GM23338 (cell line): ENCODE measurements around the gene MED9.

Experiments
- CREB1 ChIP-seq: fragments of 250-450 bp; sonication (Bioruptor Pico); IDR thresholded peaks from 2 replicates; pipeline ENCODE4 v1.5.0; 2020; ENCODE audit warnings: low read depth, mild to moderate bottlenecking, moderate library complexity
- CTCF ChIP-seq, 2 experiments: fragments of 200-600 bp in 1 of 2; sonication (generic) in 1 of 2; conservative IDR thresholded peaks; 2 replicates each; pipeline versions ENCODE4 v1.5.1 to v1.6.1; 2016 to 2017; ENCODE audit warnings: antibody characterized with exemption in 2 of 2, low read depth in 2 of 2, mild to moderate bottlenecking in 2 of 2, moderate library complexity in 1 of 2
- ETS1 ChIP-seq: IDR thresholded peaks from 2 replicates; pipeline ENCODE4 v1.6.1; 2016; ENCODE audit warnings: antibody characterized with exemption
- EZH2 ChIP-seq: fragments of 200-600 bp; sonication (generic); IDR thresholded peaks from one replicate; pipeline ENCODE4 v1.8.0; 2017; ENCODE audit warnings: antibody characterized with exemption, mild to moderate bottlenecking, low read depth; ENCODE audit not compliant: unreplicated experiment
- EZH2phosphoT487 ChIP-seq: fragments of 200-600 bp; sonication (generic); IDR thresholded peaks from one replicate; pipeline ENCODE4 v1.8.1; 2018; ENCODE audit warnings: antibody characterized with exemption; ENCODE audit not compliant: unreplicated experiment
- JUNB ChIP-seq: IDR thresholded peaks from one replicate; pipeline ENCODE4 v1.6.1; 2016; ENCODE audit warnings: antibody characterized with exemption; ENCODE audit not compliant: unreplicated experiment
- NANOG ChIP-seq: IDR thresholded peaks from 2 replicates; pipeline ENCODE4 v1.6.1; 2016; ENCODE audit warnings: antibody characterized with exemption, borderline replicate concordance
- POLR2AphosphoS5 ChIP-seq: IDR thresholded peaks from 2 replicates; pipeline ENCODE4 v1.6.1; 2016; ENCODE audit warnings: antibody characterized with exemption, low read depth
- REST ChIP-seq: IDR thresholded peaks from one replicate; pipeline ENCODE4 v1.6.1; 2018; ENCODE audit warnings: antibody characterized with exemption; ENCODE audit not compliant: unreplicated experiment
- STAT1 ChIP-seq: IDR thresholded peaks from one replicate; pipeline ENCODE4 v1.6.1; 2016; ENCODE audit warnings: antibody characterized with exemption; ENCODE audit not compliant: unreplicated experiment
- ZNF114 ChIP-seq: fragments of 250-450 bp; sonication (Bioruptor Pico); IDR thresholded peaks from 2 replicates; pipeline ENCODE4 v1.5.0; 2020; ENCODE audit warnings: mild to moderate bottlenecking, moderate library complexity

- TF ChIP-seq POLR2AphosphoS5 (no peak), CTCF (conservative IDR thresholded peaks at IDR 0.05; ENCODE audit: low read depth in 2 of 2) (no peak), EZH2phosphoT487 (no peak), EZH2 (no peak), REST (no peak), JUNB (no peak), ZNF114 (CRISPR knock-in tag) (no peak), NANOG (no peak), CREB1 (CRISPR knock-in tag) (no peak), ETS1 (no peak), STAT1 (no peak)
Measured at GRCh38 chr17:17431605-17432004, 45.2 kb upstream of the MED9 start.
